B cell (primary cell): ENCODE data around the gene GLRX5. TPM values are rescaled to one million over a fixed set of nuclear protein-coding genes. Genes with fewer than 3 reads are reported as not detected.

ENCODE experiments used
- ATAC-seq: fragments of 200-7000 bp; cut with Tn5 transposase; one replicate; pipeline ENCODE4 v1.10.0; 2021; ENCODE audit warnings: low read depth, mild to moderate bottlenecking, moderate number of reproducible peaks, moderate library complexity
- CTCF ChIA-PET: fragments of 350-600 bp; sonication (Branson Sonifier 250); formaldehyde crosslinking; loops from one replicate; lab custom pipeline; 2021; ENCODE audit warnings: antibody characterized with exemption, inconsistent platforms; lab: Charles Lee
- POLR2A ChIA-PET: fragments of 350-600 bp; sonication (Branson Sonifier 250); formaldehyde crosslinking; loops from one replicate; lab custom pipeline; 2021; ENCODE audit warnings: antibody characterized with exemption; lab: Charles Lee
- DNase-seq: peaks from one replicate; pipeline ENCODE4 v3.0.0; 2013
- H2AFZ ChIP-seq: 2 replicates; pipeline ENCODE4 v1.6.1; 2012; ENCODE audit warnings: mild to moderate bottlenecking, low read depth, low read length; ENCODE audit not compliant: insufficient read depth, poor library complexity, severe bottlenecking
- H3K27ac ChIP-seq, 2 donors: 1 replicate in 1 of 2; 2 replicates in 1 of 2; pipeline ENCODE4 v1.5.1; 2012 to 2013; ENCODE audit warnings: low read length in 2 of 2, mild to moderate bottlenecking in 2 of 2, moderate library complexity in 1 of 2
- H3K27me3 ChIP-seq, 4 experiments: fragments of 200-600 bp in 1 of 4; sonication (generic) in 1 of 4; replicated peaks in 1 of 4; 1 replicate in 2 of 4; 2 replicates in 2 of 4; pipeline versions ENCODE4 v1.6.1 to v1.7.0; 2013 to 2016; ENCODE audit warnings: low read length in 3 of 4, mild to moderate bottlenecking in 2 of 4, mixed read lengths in 1 of 4, moderate library complexity in 1 of 4; ENCODE audit not compliant: insufficient read depth in 4 of 4, control insufficient read depth in 3 of 4; ENCODE audit errors: control extremely low read depth in 1 of 4
- H3K36me3 ChIP-seq, 2 experiments: replicated peaks in 1 of 2; 1 replicate in 1 of 2; 2 replicates in 1 of 2; pipeline versions ENCODE4 v1.6.1 to v1.7.1; 2013; ENCODE audit warnings: low read length in 1 of 2; ENCODE audit not compliant: insufficient read depth in 2 of 2, control insufficient read depth in 1 of 2; ENCODE audit errors: control extremely low read depth in 1 of 2, extremely low read depth in 1 of 2
- H3K4me1 ChIP-seq, 2 donors: fragments of 200-600 bp in 1 of 2; sonication (generic) in 1 of 2; 1 replicate in 1 of 2; 2 replicates in 1 of 2; pipeline versions ENCODE4 v1.5.1 to v1.6.1; 2013 to 2017; ENCODE audit warnings: low read length in 2 of 2; ENCODE audit not compliant: control insufficient read depth in 2 of 2, insufficient read depth in 2 of 2
- H3K4me2 ChIP-seq: replicated peaks from 2 replicates; pipeline ENCODE3; 2012; ENCODE audit warnings: mild to moderate bottlenecking, low read depth, low read length; ENCODE audit not compliant: poor library complexity, severe bottlenecking
- H3K4me3 ChIP-seq, 5 experiments: fragments of 200-600 bp in 1 of 5; sonication (generic) in 1 of 5; 1 replicate in 3 of 5; 2 replicates in 2 of 5; pipeline versions ENCODE4 v1.5.1 to v1.7.0; 2011 to 2016; ENCODE audit warnings: low read length in 4 of 5, mild to moderate bottlenecking in 4 of 5, low read depth in 2 of 5, control low read depth in 1 of 5, moderate library complexity in 1 of 5; ENCODE audit not compliant: insufficient read depth in 1 of 5; ENCODE audit errors: control extremely low read depth in 1 of 5, extremely low read depth in 1 of 5
- H3K79me2 ChIP-seq: fragments of 200-600 bp; sonication (generic); one replicate; pipeline ENCODE4 v1.6.0; 2016; ENCODE audit warnings: low read length; ENCODE audit not compliant: control insufficient read depth, insufficient read depth
- H3K9ac ChIP-seq: fragments of 200-600 bp; sonication (generic); 2 replicates; pipeline ENCODE4 v1.6.1; 2017; ENCODE audit warnings: mild to moderate bottlenecking, low read length, moderate library complexity
- H3K9me3 ChIP-seq, 3 donors: one replicate each; pipeline versions ENCODE4 v1.6.1 to v1.7.1; 2013; ENCODE audit warnings: low read length in 2 of 3; ENCODE audit not compliant: control insufficient read depth in 2 of 3, insufficient read depth in 1 of 3; ENCODE audit errors: control extremely low read depth in 1 of 3
- H4K20me1 ChIP-seq: 2 replicates; pipeline ENCODE4 v1.6.0; 2012; ENCODE audit warnings: mild to moderate bottlenecking, low read length; ENCODE audit not compliant: insufficient read depth, control insufficient read depth, poor library complexity, severe bottlenecking
- H3K27ac Mint-ChIP-seq: one replicate; pipeline ENCODE4 v1.8.0; 2021; ENCODE audit warnings: mixed read lengths
- H3K27me3 Mint-ChIP-seq: one replicate; pipeline ENCODE4 v1.8.0; 2021; ENCODE audit warnings: mixed read lengths
- H3K4me1 Mint-ChIP-seq: one replicate; pipeline ENCODE4 v1.8.0; 2021; ENCODE audit warnings: mixed read lengths
- H3K4me3 Mint-ChIP-seq: one replicate; pipeline ENCODE4 v1.8.0; 2021; ENCODE audit warnings: mixed read lengths
- H3K9me3 Mint-ChIP-seq: one replicate; pipeline ENCODE4 v1.8.0; 2022; ENCODE audit warnings: mixed read lengths; ENCODE audit not compliant: insufficient read depth
- EZH2 ChIP-seq: IDR thresholded peaks from 2 replicates; pipeline ENCODE4 v1.6.1; 2012; ENCODE audit warnings: borderline replicate concordance, low read depth, mild to moderate bottlenecking, moderate library complexity, low read length; ENCODE audit not compliant: insufficient read depth, poor library complexity, severe bottlenecking
- WGBS: methylation state at CpG from one replicate; pipeline ENCODE4 v1.1.5; 2013; ENCODE audit warnings: missing lambda C conversion rate; ENCODE audit not compliant: insufficient coverage; 5-methylcytosine and 5-hydroxymethylcytosine counted together
- intact Hi-C: fragments of 100-400 bp; cut with micrococcal nuclease; formaldehyde crosslinking; loops from one replicate; pipeline ENCODE4 v1.10.0; 2022
- polyA plus RNA-seq: library from polyadenylated mRNA; depleted of rRNA; stranded (reverse); fragments of >200 nt; gene quantifications from 2 replicates; pipeline ENCODE4 v1.2.3, GENCODE V29; 2012
- total RNA-seq, 2 donors: library from RNA; stranded (reverse); fragments of 120-200 nt in 1 of 2; gene quantifications; 1 replicate in 1 of 2; 2 replicates in 1 of 2; pipeline versions ENCODE4 v1.2.3 to v1.2.4, GENCODE V29; 2013 to 2022
- TF ChIP-seq, protein P1 (sequence below): fragments of 200-600 bp; IDR thresholded peaks from one replicate; pipeline ENCODE4 v1.8.0; 2022; ENCODE audit warnings: antibody characterized with exemption, mild to moderate bottlenecking

GLRX5 gene
- total and polyA plus RNA-seq, 2 donors (not counting 1 experiment from before 2014, with no cell fraction given), result 7.8 to 18.4 TPM

GRCh38 chr14:95530473-95531276, 4.2 kb upstream of the GLRX5 start:
- Mint-ChIP-seq H3K9me3 (no peaks in the 10 kb centered on the region), H3K4me3 (no peak overlapping the region), H3K27me3 (no peaks in the 10 kb centered on the region), H3K27ac (peak overlapping the region; percentile 1), H3K4me1 (peaks cover 39% of the 10 kb centered on the region)
- no peak overlapping the region for H3K4me3 ChIP-seq
- peaks cover 13 to 24% of the 10 kb centered on the region in 2 donors for H3K4me1 ChIP-seq
- H3K36me3 ChIP-seq, result peaks cover 0 to 11% of the 10 kb centered on the region in 2 experiments
- ChIA-PET POLR2A (no interaction called here), CTCF (interaction anchor here (1.6 to 7.3 kb wide), 2 partner anchors 51 to 87 kb away, joined by 4 to 65 read pairs; no protein-coding TSS in a partner anchor)
- H3K27ac ChIP-seq, result no peak overlapping the region
- no peaks in the 10 kb centered on the region for H3K9me3 ChIP-seq
- peaks cover 53% of the 10 kb centered on the region for H3K79me2 ChIP-seq
- H3K27me3 ChIP-seq, result no peaks in the 10 kb centered on the region
- ATAC-seq (no peak), DNase-seq (no peak)
- H4K20me1 ChIP-seq, result peaks cover 6% of the 10 kb centered on the region
- intact Hi-C loops, result loop anchor here (5.0 to 10.0 kb wide), 3 partner anchors 203 to 1264 kb away; partner anchors contain the start of gene VRK1
- H2AFZ ChIP-seq, result no peak overlapping the region
- TF ChIP-seq, protein P1, sequence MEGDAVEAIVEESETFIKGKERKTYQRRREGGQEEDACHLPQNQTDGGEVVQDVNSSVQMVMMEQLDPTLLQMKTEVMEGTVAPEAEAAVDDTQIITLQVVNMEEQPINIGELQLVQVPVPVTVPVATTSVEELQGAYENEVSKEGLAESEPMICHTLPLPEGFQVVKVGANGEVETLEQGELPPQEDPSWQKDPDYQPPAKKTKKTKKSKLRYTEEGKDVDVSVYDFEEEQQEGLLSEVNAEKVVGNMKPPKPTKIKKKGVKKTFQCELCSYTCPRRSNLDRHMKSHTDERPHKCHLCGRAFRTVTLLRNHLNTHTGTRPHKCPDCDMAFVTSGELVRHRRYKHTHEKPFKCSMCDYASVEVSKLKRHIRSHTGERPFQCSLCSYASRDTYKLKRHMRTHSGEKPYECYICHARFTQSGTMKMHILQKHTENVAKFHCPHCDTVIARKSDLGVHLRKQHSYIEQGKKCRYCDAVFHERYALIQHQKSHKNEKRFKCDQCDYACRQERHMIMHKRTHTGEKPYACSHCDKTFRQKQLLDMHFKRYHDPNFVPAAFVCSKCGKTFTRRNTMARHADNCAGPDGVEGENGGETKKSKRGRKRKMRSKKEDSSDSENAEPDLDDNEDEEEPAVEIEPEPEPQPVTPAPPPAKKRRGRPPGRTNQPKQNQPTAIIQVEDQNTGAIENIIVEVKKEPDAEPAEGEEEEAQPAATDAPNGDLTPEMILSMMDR, result no peak
- TF ChIP-seq EZH2, result no peak
- H3K4me2 ChIP-seq, result no peak overlapping the region
- 88% methylated on average over 6 of the region's 13 CpGs for WGBS
- no peak overlapping the region for H3K9ac ChIP-seq

GRCh38 chr14:95531473-95531872, 3.4 kb upstream of the GLRX5 start:
- no CpG with 5 or more reads among the region's 3 CpGs for WGBS
- intact Hi-C loops, result loop anchor here (5.0 to 10.0 kb wide), 3 partner anchors 204 to 1263 kb away; partner anchors contain the start of gene VRK1
- peaks cover 21 to 32% of the 10 kb centered on the region in 2 donors for H3K4me1 ChIP-seq
- H3K27me3 Mint-ChIP-seq, result no peaks in the 10 kb centered on the region
- H3K9ac ChIP-seq, result no peak overlapping the region
- H3K36me3 ChIP-seq, result peaks cover 0 to 11% of the 10 kb centered on the region in 2 experiments
- CTCF ChIA-PET, result interaction anchor here (0.8 to 7.3 kb wide), 3 partner anchors 52 to 88 kb away, joined by 3 to 65 read pairs (median 4); no protein-coding TSS in a partner anchor
- peaks cover 47% of the 10 kb centered on the region for H3K4me1 Mint-ChIP-seq
- DNase-seq (no peak), ATAC-seq (no peak)
- TF ChIP-seq, protein P1, result no peak
- peaks cover 14% of the 10 kb centered on the region for H4K20me1 ChIP-seq
- H2AFZ ChIP-seq, result no peak overlapping the region
- H3K9me3 ChIP-seq, result no peaks in the 10 kb centered on the region
- no peaks in the 10 kb centered on the region for H3K27me3 ChIP-seq
- no peak overlapping the region for H3K4me3 Mint-ChIP-seq
- H3K79me2 ChIP-seq, result peaks cover 61% of the 10 kb centered on the region
- POLR2A ChIA-PET, result no interaction called here
- H3K27ac Mint-ChIP-seq, result no peak overlapping the region
- H3K4me3 ChIP-seq, result no peak overlapping the region
- H3K9me3 Mint-ChIP-seq, result no peaks in the 10 kb centered on the region
- no peak overlapping the region for H3K4me2 ChIP-seq
- peak overlapping the region in 1 of 2 donors; percentile 53 for H3K27ac ChIP-seq
